ENCODE results near the gene PCDHB8. TPM values are rescaled to one million over a fixed set of nuclear protein-coding genes. Genes with fewer than 3 reads are reported as not detected.
"Not testable (repeated sequence)": the region's sequence is repeated elsewhere in the genome, so short reads cannot be mapped to it uniquely, and the experiment has no call there.

The PCDHB8 gene
- 1 to 10 TPM in 3 of 4 donors, under 1 TPM in 1; 0.67 to 2.6 (median 1.8) TPM for total RNA-seq

- H3K36me3 ChIP-seq; H3K9me3 ChIP-seq; H3K27me3 ChIP-seq; DNase-seq; intact Hi-C loops (cut with DNase I); H3K4me3 ChIP-seq (replicated peaks in 1 of 3); H3K4me1 ChIP-seq; H3K27ac ChIP-seq: not testable (repeated sequence)
- 24 to 49% methylated on average over 14 to 17 of the region's 18 CpGs for WGBS, 2 donors
Observed at GRCh38 chr5:141177577-141178191, at the start of gene PCDHB8. TSS of gene PCDHB8 (plus strand) at chr5:141177790. CDS start at chr5:141178035, 245 bp downstream.

- WGBS, 2 donors: 19 to 24% methylated on average over 22 of the region's 22 CpGs
- Histone ChIP-seq H3K27me3 (no peaks in the 10 kb centered on the region), H3K4me1 (no peaks in the 10 kb centered on the region), H3K9me3 (no peaks in the 10 kb centered on the region), H3K27ac (no peak within 1 kb of the TSS), H3K36me3 (no peaks in the 10 kb centered on the region), H3K4me3 (replicated peaks in 1 of 3) (peak within 1 kb of the TSS in 1 of 3 donors; percentile 44)
- peak in 3 of 6 experiments; percentile 52 to 64 (median 56) for TF ChIP-seq CTCF (IDR thresholded peaks at IDR 0.05)
- TF ChIP-seq POLR2A (IDR thresholded peaks at IDR 0.05): no peak
- intact Hi-C loops (cut with DNase I): no loop called here
- DNase-seq: peak; percentile 6 to 53
Observed at GRCh38 chr5:141135030-141135717, 42.4 kb upstream of the PCDHB8 start, which contains the start of gene PCDHB5. TSS of gene PCDHB5 (plus strand) at chr5:141135206. CDS start at chr5:141135435, 229 bp downstream.

- no peaks in the 10 kb centered on the region for H3K36me3 ChIP-seq
- peak overlapping the region in 1 of 3 donors; percentile 44 for H3K4me3 ChIP-seq (replicated peaks in 1 of 3)
- H3K27me3 ChIP-seq: no peaks in the 10 kb centered on the region
- no peak for DNase-seq
- TF ChIP-seq CTCF (IDR thresholded peaks at IDR 0.05): no peak
- no peak for TF ChIP-seq POLR2A (IDR thresholded peaks at IDR 0.05)
- intact Hi-C loops (cut with DNase I): no loop called here
- no peaks in the 10 kb centered on the region for H3K4me1 ChIP-seq
- H3K27ac ChIP-seq: no peak overlapping the region
- WGBS, 2 donors: 38 to 64% methylated on average over 19 of the region's 19 CpGs
- no peaks in the 10 kb centered on the region for H3K9me3 ChIP-seq
Observed at GRCh38 chr5:141135718-141136266, 41.8 kb upstream of the PCDHB8 start.

- 50 to 84% methylated on average over 8 to 18 of the region's 34 CpGs for WGBS, 2 donors
- not testable (repeated sequence) for H3K4me1 ChIP-seq, H3K27me3 ChIP-seq
Observed at GRCh38 chr5:141137346-141137745, 40.2 kb upstream of the PCDHB8 start.

GRCh38 chr5:141149812-141150211, 27.8 kb upstream of the PCDHB8 start, which contains the start of gene PCDHB6:
TSS of gene PCDHB6 (plus strand) at chr5:141150057. CDS start at chr5:141150258, 201 bp downstream.
- no peak within 1 kb of the TSS for H3K27ac ChIP-seq
- no peaks in the 10 kb centered on the region for H3K9me3 ChIP-seq
- WGBS, 2 donors: 8 to 30% methylated on average over 18 of the region's 18 CpGs
- H3K4me1 ChIP-seq: no peaks in the 10 kb centered on the region
- no peak for DNase-seq
- intact Hi-C loops (cut with DNase I): no loop called here
- no peak within 1 kb of the TSS for H3K4me3 ChIP-seq (replicated peaks in 1 of 3)
- H3K27me3 ChIP-seq: no peaks in the 10 kb centered on the region
- H3K36me3 ChIP-seq: no peaks in the 10 kb centered on the region
- no peak for TF ChIP-seq POLR2A (IDR thresholded peaks at IDR 0.05)
- peak in 1 of 6 experiments; percentile 7 for TF ChIP-seq CTCF (IDR thresholded peaks at IDR 0.05)

More at GRCh38 chr5:141137346-141137745, 40.2 kb upstream of the PCDHB8 start:
- H3K36me3 ChIP-seq; H3K4me3 ChIP-seq (replicated peaks in 1 of 3); H3K9me3 ChIP-seq; intact Hi-C loops (cut with DNase I); DNase-seq; H3K27ac ChIP-seq: not testable (repeated sequence)

All from thyroid gland (tissue), 4 donors.